WERI-Rb-1 (cell line): Measurements from ENCODE around the gene HIPK2.
"Not testable (repeated sequence)": the region's sequence is repeated elsewhere in the genome, so short reads cannot be mapped to it uniquely, and the experiment has no call there.

Experiments
- DNase-seq: peaks from one replicate; pipeline ENCODE4 v3.0.0-alpha.2; 2020
- H3K27ac ChIP-seq: fragments of 250-450 bp; sonication (Bioruptor Pico); 2 replicates; pipeline ENCODE4 v1.5.1; 2020; ENCODE audit warnings: mild to moderate bottlenecking, moderate library complexity
- H3K27me3 ChIP-seq: fragments of 250-450 bp; sonication (Bioruptor Pico); 2 replicates; pipeline ENCODE4 v1.5.1; 2021; ENCODE audit warnings: mild to moderate bottlenecking, low read depth, moderate library complexity; ENCODE audit not compliant: insufficient read depth, severe bottlenecking
- H3K36me3 ChIP-seq: fragments of 250-450 bp; sonication (Bioruptor Pico); 2 replicates; pipeline ENCODE4 v1.5.1; 2020; ENCODE audit warnings: mild to moderate bottlenecking, moderate library complexity
- H3K4me3 ChIP-seq: 2 replicates; pipeline ENCODE4 v1.5.1; 2011; ENCODE audit warnings: low read depth, mild to moderate bottlenecking, control low read depth, low read length
- H3K9me3 ChIP-seq: fragments of 250-450 bp; sonication (Bioruptor Pico); 2 replicates; pipeline ENCODE4 v1.5.1; 2021; ENCODE audit warnings: mild to moderate bottlenecking, moderate library complexity; ENCODE audit not compliant: severe bottlenecking
- CTCF ChIP-seq: IDR thresholded peaks from 2 replicates; pipeline ENCODE4 v1.5.1; 2011; ENCODE audit warnings: low read depth, mild to moderate bottlenecking, control low read depth, inconsistent platforms, low read length

HIPK2 gene

GRCh38 chr7:139617074-139617473, 160.7 kb downstream of the HIPK2 start:
- Histone ChIP-seq H3K4me3 (no peak overlapping the region), H3K9me3 (no peaks in the 10 kb centered on the region), H3K27me3 (no peaks in the 10 kb centered on the region), H3K36me3 (peaks cover 69% of the 10 kb centered on the region), H3K27ac (no peak overlapping the region)
- no peak for DNase-seq
- TF ChIP-seq CTCF, result no peak

GRCh38 chr7:139614886-139615285, 162.9 kb downstream of the HIPK2 start:
- Histone ChIP-seq H3K27ac (no peak overlapping the region), H3K27me3 (no peaks in the 10 kb centered on the region), H3K36me3 (peaks cover 82% of the 10 kb centered on the region), H3K4me3 (no peak overlapping the region), H3K9me3 (no peaks in the 10 kb centered on the region)
- no peak for DNase-seq
- no peak for TF ChIP-seq CTCF

GRCh38 chr7:139613971-139614411, 163.8 kb downstream of the HIPK2 start:
- no peaks in the 10 kb centered on the region for H3K27me3 ChIP-seq
- no peak for DNase-seq
- H3K4me3 ChIP-seq, result no peak overlapping the region
- no peaks in the 10 kb centered on the region for H3K9me3 ChIP-seq
- H3K36me3 ChIP-seq, result peaks cover 85% of the 10 kb centered on the region
- no peak for TF ChIP-seq CTCF
- H3K27ac ChIP-seq, result no peak overlapping the region

GRCh38 chr7:139611556-139611955, 166.2 kb downstream of the HIPK2 start:
- H3K4me3 ChIP-seq, H3K9me3 ChIP-seq, H3K27me3 ChIP-seq, DNase-seq, H3K27ac ChIP-seq: not testable (repeated sequence)
- peaks cover 71% of the 10 kb centered on the region for H3K36me3 ChIP-seq

- Histone ChIP-seq H3K27me3 (no peaks in the 10 kb centered on the region), H3K27ac (no peak overlapping the region), H3K4me3 (no peak overlapping the region), H3K9me3 (no peaks in the 10 kb centered on the region), H3K36me3 (peaks cover 65% of the 10 kb centered on the region)
- no peak for TF ChIP-seq CTCF
- DNase-seq, result no peak
These were observed 167.2 kb downstream of the HIPK2 start for GRCh38 chr7:139610595-139610994.

GRCh38 chr7:139603896-139604295, 173.9 kb downstream of the HIPK2 start:
- Histone ChIP-seq H3K36me3 (peaks cover 54% of the 10 kb centered on the region), H3K27ac (no peak overlapping the region)
- no peak for TF ChIP-seq CTCF

More at GRCh38 chr7:139603896-139604295, 173.9 kb downstream of the HIPK2 start:
- Histone ChIP-seq H3K9me3 (no peaks in the 10 kb centered on the region), H3K4me3 (no peak overlapping the region), H3K27me3 (no peaks in the 10 kb centered on the region)
- DNase-seq, result no peak
